HG03066 (cell line): ENCODE results near the gene PAPOLB.

ENCODE experiments used
- ATAC-seq: cut with Tn5 transposase; IDR thresholded peaks from one replicate; pipeline ENCODE4 v1.9.1; 2021; ENCODE audit warnings: low read depth; ENCODE audit not compliant: unreplicated experiment

Gene PAPOLB

GRCh38 chr7:4825081-4825480 lies 36.7 kb downstream of the PAPOLB start:
- no peak for ATAC-seq

- no peak for ATAC-seq
Observed at GRCh38 chr7:4824120-4824775, 37.6 kb downstream of the PAPOLB start.

GRCh38 chr7:4823441-4824119 lies 38.2 kb downstream of the PAPOLB start:
- ATAC-seq, result no peak

GRCh38 chr7:4822677-4823076 lies 39.2 kb downstream of the PAPOLB start:
- no peak for ATAC-seq

GRCh38 chr7:4820967-4821471 lies 40.8 kb downstream of the PAPOLB start:
- no peak for ATAC-seq

- ATAC-seq, result no peak
Observed at GRCh38 chr7:4820405-4820966, 41.3 kb downstream of the PAPOLB start.

- ATAC-seq, result no peak
Observed at GRCh38 chr7:4819560-4820404, 42.0 kb downstream of the PAPOLB start.

- ATAC-seq, result no peak
Observed at GRCh38 chr7:4818000-4818794, 43.6 kb downstream of the PAPOLB start.

- no peak for ATAC-seq
Observed at GRCh38 chr7:4817178-4817901, 44.5 kb downstream of the PAPOLB start.

GRCh38 chr7:4816419-4817080 lies 45.3 kb downstream of the PAPOLB start:
- ATAC-seq, result no peak

GRCh38 chr7:4815609-4816418 lies 46.0 kb downstream of the PAPOLB start:
- no peak for ATAC-seq

GRCh38 chr7:4815121-4815520 lies 46.7 kb downstream of the PAPOLB start:
- ATAC-seq, result no peak

GRCh38 chr7:4814433-4814832 lies 47.4 kb downstream of the PAPOLB start:
- ATAC-seq, result no peak

- ATAC-seq, result no peak
Observed at GRCh38 chr7:4809666-4810065, 52.2 kb downstream of the PAPOLB start.

GRCh38 chr7:4809091-4809591 lies 52.7 kb downstream of the PAPOLB start:
- no peak for ATAC-seq

- ATAC-seq, result no peak
Observed at GRCh38 chr7:4808565-4808964, 53.3 kb downstream of the PAPOLB start.

GRCh38 chr7:4808026-4808425 lies 53.8 kb downstream of the PAPOLB start:
- ATAC-seq, result no peak
